Measurements from ENCODE around the gene KLK12.

The KLK12 gene

GRCh38 chr19:51014242-51014641 lies 20.6 kb downstream of the KLK12 start:
- H3K27ac ChIP-seq = no peak overlapping the region
- no peak overlapping the region for H2AFZ ChIP-seq (ENCODE audit: low read depth)
- H4K20me1 ChIP-seq (ENCODE audit: insufficient read depth) = no peaks in the 10 kb centered on the region
- H3K4me1 ChIP-seq (ENCODE audit: low read depth, poor library complexity, severe bottlenecking) = no peaks in the 10 kb centered on the region
- H3K9ac ChIP-seq = no peak overlapping the region
- no peak overlapping the region for H3K4me2 ChIP-seq
- TF ChIP-seq CTCF (conservative IDR thresholded peaks at IDR 0.05; ENCODE audit: low read depth, low read length) = no peak
- no peaks in the 10 kb centered on the region for H3K27me3 ChIP-seq (ENCODE audit: insufficient read depth, low read depth)
- H3K79me2 ChIP-seq (ENCODE audit: insufficient read depth, low read depth) = no peaks in the 10 kb centered on the region
- no peak overlapping the region for H3K4me3 ChIP-seq (IDR thresholded peaks at IDR 0.05; ENCODE audit: insufficient read depth, low read depth, low read length)
- no peaks in the 10 kb centered on the region for H3K36me3 ChIP-seq (ENCODE audit: insufficient read depth)

DNA sequence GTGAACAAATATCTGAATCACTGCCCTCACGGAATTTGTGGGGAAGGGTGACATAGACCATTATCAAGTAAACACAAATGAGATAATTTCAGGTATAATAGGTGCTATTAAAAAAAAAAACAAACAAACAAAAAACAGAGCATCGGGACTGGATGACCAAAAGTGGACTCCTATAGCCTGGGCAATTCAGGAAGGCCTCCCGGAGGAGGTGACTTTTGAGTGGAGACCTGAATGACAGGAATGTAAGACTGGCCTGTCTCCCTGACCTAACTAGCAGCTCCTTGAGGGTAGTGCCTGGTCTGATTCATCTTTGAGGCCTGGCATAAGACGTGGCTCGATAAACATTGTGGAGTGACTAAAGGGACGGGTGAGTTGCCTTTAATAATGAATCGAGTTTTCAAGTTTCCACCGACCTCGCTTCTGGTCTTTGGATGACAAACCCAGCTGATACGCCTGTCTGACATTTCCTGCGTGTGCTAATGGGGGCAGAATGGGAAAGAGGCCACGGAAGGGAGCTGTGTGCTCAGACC lies 22.1 kb downstream of the KLK12 start:
- no peak for TF ChIP-seq CTCF (conservative IDR thresholded peaks at IDR 0.05; ENCODE audit: low read depth, low read length)
- no peak overlapping the region for H3K27ac ChIP-seq

DNA sequence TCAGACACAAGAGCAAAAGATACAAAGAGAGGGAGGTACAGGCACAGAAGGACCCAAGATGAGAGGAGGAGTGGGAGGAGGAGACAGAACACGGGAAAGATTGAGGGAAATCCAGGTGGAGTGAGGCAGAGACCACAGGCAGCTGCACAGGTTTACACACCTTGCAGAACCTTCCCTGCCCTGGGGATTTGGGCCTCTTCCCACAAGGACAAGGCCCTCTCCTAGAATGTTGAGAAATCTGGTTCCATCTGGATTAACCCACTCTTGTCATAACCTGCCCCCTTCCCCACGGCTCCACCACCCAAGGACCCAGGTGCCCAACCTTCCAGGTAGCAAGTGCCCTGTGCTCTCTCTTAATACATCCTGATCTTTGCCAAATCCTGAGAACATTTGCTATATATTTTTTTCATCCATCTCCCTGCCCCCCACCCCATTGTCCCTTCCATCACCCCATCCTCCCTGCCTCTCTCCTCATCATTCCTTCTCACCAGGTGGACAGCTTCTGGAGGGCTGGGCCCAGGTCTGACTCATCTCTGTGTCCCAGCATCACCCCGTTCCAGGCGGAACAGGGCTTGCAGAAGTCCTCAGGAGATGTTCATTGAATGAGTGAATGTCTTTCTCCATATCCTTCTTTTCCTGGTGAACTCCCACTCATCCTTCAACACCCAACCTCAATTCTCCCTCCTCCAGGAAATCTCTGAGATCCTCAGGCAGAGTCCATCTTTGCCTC lies 24.6 kb downstream of the KLK12 start:
- no peaks in the 10 kb centered on the region for H4K20me1 ChIP-seq (ENCODE audit: insufficient read depth)
- H3K27me3 ChIP-seq (ENCODE audit: insufficient read depth, low read depth) = no peaks in the 10 kb centered on the region
- no peak overlapping the region for H2AFZ ChIP-seq (ENCODE audit: low read depth)
- H3K9ac ChIP-seq = no peak overlapping the region
- no peaks in the 10 kb centered on the region for H3K36me3 ChIP-seq (ENCODE audit: insufficient read depth)
- H3K79me2 ChIP-seq (ENCODE audit: insufficient read depth, low read depth) = no peaks in the 10 kb centered on the region
- H3K4me2 ChIP-seq = no peak overlapping the region
- H3K27ac ChIP-seq = no peak overlapping the region
- no peaks in the 10 kb centered on the region for H3K4me1 ChIP-seq (ENCODE audit: low read depth, poor library complexity, severe bottlenecking)
- TF ChIP-seq CTCF (conservative IDR thresholded peaks at IDR 0.05; ENCODE audit: low read depth, low read length) = no peak
- no peak overlapping the region for H3K4me3 ChIP-seq (IDR thresholded peaks at IDR 0.05; ENCODE audit: insufficient read depth, low read depth, low read length)

More for the DNA sequence above, 22.1 kb downstream of the KLK12 start:
- Histone ChIP-seq H3K4me2 (no peak overlapping the region), H3K9ac (no peak overlapping the region), H4K20me1 (ENCODE audit: insufficient read depth) (no peaks in the 10 kb centered on the region), H3K79me2 (ENCODE audit: insufficient read depth, low read depth) (no peaks in the 10 kb centered on the region), H2AFZ (ENCODE audit: low read depth) (no peak overlapping the region), H3K4me3 (IDR thresholded peaks at IDR 0.05; ENCODE audit: insufficient read depth, low read depth, low read length) (no peak overlapping the region), H3K36me3 (ENCODE audit: insufficient read depth) (no peaks in the 10 kb centered on the region), H3K27me3 (ENCODE audit: insufficient read depth, low read depth) (no peaks in the 10 kb centered on the region), H3K4me1 (ENCODE audit: low read depth, poor library complexity, severe bottlenecking) (no peaks in the 10 kb centered on the region)

DNA sequence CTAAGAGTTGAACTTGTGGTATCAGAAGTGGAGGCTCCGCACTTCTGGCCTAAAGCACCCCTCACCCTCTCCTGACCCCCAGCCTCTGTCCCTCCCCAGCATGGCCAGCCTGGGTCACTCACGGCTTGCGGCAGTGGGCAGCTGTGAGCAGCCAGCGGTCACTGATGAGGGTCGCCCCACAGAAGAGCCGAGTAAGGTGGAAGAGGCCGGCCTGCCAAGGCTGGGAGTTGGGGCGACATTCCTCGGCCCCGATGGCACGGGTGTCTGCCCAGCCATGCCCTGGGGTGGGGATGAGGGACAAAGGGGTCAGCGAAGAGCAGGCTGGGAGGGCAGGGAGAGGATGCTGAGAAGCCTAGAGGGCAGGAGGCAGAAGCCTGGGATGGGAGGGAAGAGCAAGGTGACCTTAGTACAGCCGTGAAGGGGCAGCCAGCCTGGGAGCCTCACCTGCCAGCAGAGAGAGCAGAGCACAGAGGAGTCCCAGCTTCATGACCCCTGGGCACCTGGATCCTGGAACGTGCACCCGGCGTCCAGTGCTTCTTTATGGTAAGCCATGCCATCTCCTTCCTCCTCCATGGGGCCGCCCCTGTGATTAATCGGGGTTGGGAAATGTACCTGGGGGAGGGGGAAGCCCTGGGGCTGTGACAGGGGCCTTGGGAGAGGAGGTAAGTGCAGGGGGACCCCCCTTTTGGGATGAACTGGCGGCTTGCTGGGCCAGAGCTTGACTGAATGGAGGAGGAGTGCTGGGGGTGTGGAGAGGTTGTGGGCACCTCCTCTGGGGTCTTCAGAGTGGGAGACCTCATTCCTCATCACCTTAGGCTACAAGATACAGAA lies 25.5 kb downstream of the KLK12 start:
- no peaks in the 10 kb centered on the region for H3K27me3 ChIP-seq (ENCODE audit: insufficient read depth, low read depth)
- H3K4me1 ChIP-seq (ENCODE audit: low read depth, poor library complexity, severe bottlenecking) = no peaks in the 10 kb centered on the region
- H3K4me2 ChIP-seq = no peak overlapping the region
- no peak overlapping the region for H3K9ac ChIP-seq
- no peaks in the 10 kb centered on the region for H3K79me2 ChIP-seq (ENCODE audit: insufficient read depth, low read depth)
- no peaks in the 10 kb centered on the region for H4K20me1 ChIP-seq (ENCODE audit: insufficient read depth)
- TF ChIP-seq CTCF (conservative IDR thresholded peaks at IDR 0.05; ENCODE audit: low read depth, low read length) = no peak
- H3K4me3 ChIP-seq (IDR thresholded peaks at IDR 0.05; ENCODE audit: insufficient read depth, low read depth, low read length) = no peak overlapping the region
- H2AFZ ChIP-seq (ENCODE audit: low read depth) = no peak overlapping the region
- H3K27ac ChIP-seq = no peak overlapping the region
- H3K36me3 ChIP-seq (ENCODE audit: insufficient read depth) = no peaks in the 10 kb centered on the region
